CD14-positive monocyte (primary cell): ENCODE data around the gene SMPD3. TPM values are rescaled to one million over a fixed set of nuclear protein-coding genes. Genes with fewer than 3 reads are reported as not detected.

Source experiments
- DNase-seq, 3 donors: peaks; one replicate each; pipeline ENCODE4 v3.0.0-alpha.2; 2011 to 2022
- H2AFZ ChIP-seq: 2 replicates; pipeline ENCODE4 v1.6.0; 2012; ENCODE audit warnings: mild to moderate bottlenecking, low read depth, low read length, inconsistent platforms; ENCODE audit not compliant: insufficient read depth, poor library complexity, severe bottlenecking
- H3K27ac ChIP-seq, 2 donors: 1 replicate in 1 of 2; 2 replicates in 1 of 2; pipeline ENCODE4 v1.5.1; 2012 to 2013; ENCODE audit warnings: low read length in 2 of 2, control low read depth in 1 of 2, inconsistent platforms in 1 of 2, low read depth in 1 of 2, mild to moderate bottlenecking in 1 of 2
- H3K27me3 ChIP-seq, 2 donors: one replicate each; pipeline versions ENCODE4 v1.6.0 to v1.6.1; 2011 to 2013; ENCODE audit warnings: low read length in 2 of 2; ENCODE audit not compliant: control insufficient read depth in 2 of 2, insufficient read depth in 2 of 2
- H3K36me3 ChIP-seq, 2 donors: replicated peaks in 1 of 2; 1 replicate in 1 of 2; 2 replicates in 1 of 2; pipeline versions ENCODE4 v1.5.1 to v1.6.1; 2012 to 2013; ENCODE audit warnings: low read length in 2 of 2, control low read depth in 1 of 2, inconsistent platforms in 1 of 2, mild to moderate bottlenecking in 1 of 2; ENCODE audit not compliant: insufficient read depth in 2 of 2, control insufficient read depth in 1 of 2
- H3K4me1 ChIP-seq, 2 donors: 1 replicate in 1 of 2; 2 replicates in 1 of 2; pipeline versions ENCODE4 v1.5.1 to v1.6.1; 2012 to 2013; ENCODE audit warnings: low read length in 2 of 2, control low read depth in 1 of 2, inconsistent platforms in 1 of 2, mild to moderate bottlenecking in 1 of 2, moderate library complexity in 1 of 2; ENCODE audit not compliant: insufficient read depth in 2 of 2, control insufficient read depth in 1 of 2
- H3K4me2 ChIP-seq: replicated peaks from 2 replicates; pipeline ENCODE3; 2012; ENCODE audit warnings: low read length, moderate library complexity, mild to moderate bottlenecking; ENCODE audit not compliant: poor library complexity, severe bottlenecking; ENCODE audit errors: extremely low read depth
- H3K4me3 ChIP-seq, 3 experiments: fragments of 200-600 bp in 1 of 3; sonication (generic) in 1 of 3; replicated peaks in 1 of 3; 1 replicate in 2 of 3; 2 replicates in 1 of 3; pipeline ENCODE4 v1.5.1; 2011 to 2013; ENCODE audit warnings: low read length in 3 of 3, mild to moderate bottlenecking in 3 of 3, control low read depth in 2 of 3, low read depth in 2 of 3, inconsistent platforms in 1 of 3, moderate library complexity in 1 of 3
- H3K79me2 ChIP-seq: 2 replicates; pipeline ENCODE4 v1.6.0; 2012; ENCODE audit warnings: mild to moderate bottlenecking, control low read depth, inconsistent platforms, low read length, moderate library complexity; ENCODE audit not compliant: insufficient read depth
- H3K9ac ChIP-seq: 2 replicates; pipeline ENCODE4 v1.6.0; 2017; ENCODE audit warnings: low read length, mild to moderate bottlenecking; ENCODE audit not compliant: insufficient read depth, poor library complexity, severe bottlenecking
- H3K9me3 ChIP-seq, 2 donors: replicated peaks in 1 of 2; 1 replicate in 1 of 2; 2 replicates in 1 of 2; pipeline versions ENCODE4 v1.5.1 to v1.6.1; 2012 to 2013; ENCODE audit warnings: low read length in 2 of 2, control low read depth in 1 of 2; ENCODE audit not compliant: control insufficient read depth in 1 of 2, insufficient read depth in 1 of 2
- H4K20me1 ChIP-seq: 2 replicates; pipeline ENCODE4 v1.6.0; 2012; ENCODE audit warnings: mild to moderate bottlenecking, low read length, control low read depth, moderate library complexity; ENCODE audit not compliant: insufficient read depth
- H3K27ac Mint-ChIP-seq, 7 donors: one replicate each; pipeline ENCODE4 v1.8.0; 2020; ENCODE audit warnings: mild to moderate bottlenecking in 7 of 7, mixed read lengths in 7 of 7, moderate library complexity in 6 of 7, inconsistent platforms in 2 of 7
- H3K27me3 Mint-ChIP-seq, 3 donors: one replicate each; pipeline ENCODE4 v1.8.0; 2021 to 2022; ENCODE audit warnings: low read depth in 3 of 3, mild to moderate bottlenecking in 3 of 3, mixed read lengths in 3 of 3, moderate library complexity in 3 of 3, inconsistent platforms in 1 of 3
- H3K36me3 Mint-ChIP-seq, 2 donors: one replicate each; pipeline ENCODE4 v1.8.0; 2020; ENCODE audit warnings: mixed read lengths in 2 of 2, inconsistent platforms in 1 of 2, mild to moderate bottlenecking in 1 of 2
- H3K4me1 Mint-ChIP-seq: one replicate; pipeline ENCODE4 v1.8.0; 2020; ENCODE audit warnings: mild to moderate bottlenecking, mixed read lengths
- H3K4me3 Mint-ChIP-seq, 2 donors: one replicate each; pipeline ENCODE4 v1.8.0; 2020; ENCODE audit warnings: mild to moderate bottlenecking in 2 of 2, mixed read lengths in 2 of 2, moderate library complexity in 1 of 2
- H3K9me3 Mint-ChIP-seq, 7 donors: one replicate each; pipeline ENCODE4 v1.8.0; 2020 to 2022; ENCODE audit warnings: mixed read lengths in 7 of 7, mild to moderate bottlenecking in 6 of 7, moderate library complexity in 6 of 7, inconsistent platforms in 2 of 7
- WGBS: methylation state at CpG from one replicate; pipeline ENCODE4 v1.1.5; 2013; ENCODE audit warnings: missing lambda C conversion rate; ENCODE audit not compliant: insufficient coverage; 5-methylcytosine and 5-hydroxymethylcytosine counted together
- intact Hi-C, 2 donors: fragments of 100-400 bp; cut with micrococcal nuclease; formaldehyde crosslinking; loops; one replicate each; pipeline versions ENCODE4 v1.15.0 to v1.15.1; 2023
- polyA plus RNA-seq, 3 donors: library from polyadenylated mRNA; depleted of rRNA in 1 of 3; unstranded in 2 of 3; stranded (reverse) in 1 of 3; fragments of 300-500 nt in 2 of 3; fragments of >200 nt in 1 of 3; fragmentation: Illumina TruSeq in 2 of 3; gene quantifications; 1 replicate in 2 of 3; 2 replicates in 1 of 3; pipeline ENCODE4 v1.2.3, GENCODE V29; 2012 to 2021
- TF ChIP-seq, protein P1 (sequence below): fragments of 200-600 bp; IDR thresholded peaks from one replicate; pipeline ENCODE4 v1.8.0; 2022; ENCODE audit warnings: antibody characterized with exemption, mild to moderate bottlenecking

The SMPD3 gene
- polyA plus RNA-seq, 3 donors, result 0.40 to 1.1 (median 0.51) TPM

- no peaks in the 10 kb centered on the region for H3K27me3 ChIP-seq
- DNase-seq, result no peak
- Mint-ChIP-seq H3K9me3 (no peaks in the 10 kb centered on the region), H3K36me3 (no peaks in the 10 kb centered on the region), H3K4me1 (no peaks in the 10 kb centered on the region), H3K27ac (no peak overlapping the region), H3K27me3 (peaks cover 0 to 14% (median 2%) of the 10 kb centered on the region in 3 donors), H3K4me3 (no peak overlapping the region)
- no peak overlapping the region for H3K9ac ChIP-seq
- H4K20me1 ChIP-seq, result no peaks in the 10 kb centered on the region
- no peak overlapping the region for H3K27ac ChIP-seq
- no peaks in the 10 kb centered on the region for H3K79me2 ChIP-seq
- TF ChIP-seq, protein P1, sequence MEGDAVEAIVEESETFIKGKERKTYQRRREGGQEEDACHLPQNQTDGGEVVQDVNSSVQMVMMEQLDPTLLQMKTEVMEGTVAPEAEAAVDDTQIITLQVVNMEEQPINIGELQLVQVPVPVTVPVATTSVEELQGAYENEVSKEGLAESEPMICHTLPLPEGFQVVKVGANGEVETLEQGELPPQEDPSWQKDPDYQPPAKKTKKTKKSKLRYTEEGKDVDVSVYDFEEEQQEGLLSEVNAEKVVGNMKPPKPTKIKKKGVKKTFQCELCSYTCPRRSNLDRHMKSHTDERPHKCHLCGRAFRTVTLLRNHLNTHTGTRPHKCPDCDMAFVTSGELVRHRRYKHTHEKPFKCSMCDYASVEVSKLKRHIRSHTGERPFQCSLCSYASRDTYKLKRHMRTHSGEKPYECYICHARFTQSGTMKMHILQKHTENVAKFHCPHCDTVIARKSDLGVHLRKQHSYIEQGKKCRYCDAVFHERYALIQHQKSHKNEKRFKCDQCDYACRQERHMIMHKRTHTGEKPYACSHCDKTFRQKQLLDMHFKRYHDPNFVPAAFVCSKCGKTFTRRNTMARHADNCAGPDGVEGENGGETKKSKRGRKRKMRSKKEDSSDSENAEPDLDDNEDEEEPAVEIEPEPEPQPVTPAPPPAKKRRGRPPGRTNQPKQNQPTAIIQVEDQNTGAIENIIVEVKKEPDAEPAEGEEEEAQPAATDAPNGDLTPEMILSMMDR, result no peak
- no peak overlapping the region for H3K4me2 ChIP-seq
- H3K9me3 ChIP-seq, result no peaks in the 10 kb centered on the region
- intact Hi-C loops, result no loop called here
- H3K4me3 ChIP-seq, result no peak overlapping the region
- H3K4me1 ChIP-seq, result no peaks in the 10 kb centered on the region
- WGBS, result 100% methylated on average over 3 of the region's 3 CpGs
- H2AFZ ChIP-seq, result no peak overlapping the region
- no peaks in the 10 kb centered on the region for H3K36me3 ChIP-seq
These were observed 7.3 kb upstream of the SMPD3 start for GRCh38 chr16:68455631-68456030.

DNA sequence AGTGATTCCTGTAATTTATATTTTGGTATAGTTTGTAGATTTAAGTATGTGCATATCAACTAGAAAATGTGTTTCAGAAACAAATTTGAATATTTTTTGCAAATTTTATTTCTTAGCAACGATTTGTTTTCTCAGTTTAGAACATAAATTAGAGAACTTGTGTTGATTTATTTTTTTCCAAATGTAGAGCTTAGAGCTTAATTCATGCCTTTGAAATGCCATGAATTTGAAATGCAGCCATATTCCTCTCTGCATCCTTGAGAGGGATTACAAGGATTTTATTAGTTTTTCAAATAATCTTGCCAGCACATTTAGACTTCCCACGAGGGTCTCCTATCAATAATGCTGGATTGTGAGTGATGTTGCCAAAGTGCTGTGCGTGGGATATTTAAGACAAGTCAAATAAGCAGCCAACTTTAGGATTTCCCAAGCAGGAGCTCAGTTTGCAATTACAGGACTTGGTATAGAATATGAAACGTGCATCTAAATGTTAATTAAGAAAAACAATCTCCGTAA, 6.7 kb upstream of the SMPD3 start:
- no peak overlapping the region for H2AFZ ChIP-seq
- no peak overlapping the region for H3K9ac ChIP-seq
- no peaks in the 10 kb centered on the region for H3K79me2 ChIP-seq
- no peaks in the 10 kb centered on the region for H3K9me3 ChIP-seq
- DNase-seq, result no peak
- intact Hi-C loops, result no loop called here
- Mint-ChIP-seq H3K27ac (no peak overlapping the region), H3K4me3 (no peak overlapping the region), H3K9me3 (no peaks in the 10 kb centered on the region), H3K4me1 (no peaks in the 10 kb centered on the region), H3K36me3 (no peaks in the 10 kb centered on the region), H3K27me3 (peaks cover 0 to 18% (median 0%) of the 10 kb centered on the region in 3 donors)
- TF ChIP-seq, protein P1, result no peak
- no peaks in the 10 kb centered on the region for H3K27me3 ChIP-seq
- H4K20me1 ChIP-seq, result no peaks in the 10 kb centered on the region
- H3K27ac ChIP-seq, result no peak overlapping the region
- no peak overlapping the region for H3K4me2 ChIP-seq
- 100% methylated on average over 1 of the region's 5 CpGs for WGBS
- no peaks in the 10 kb centered on the region for H3K4me1 ChIP-seq
- H3K36me3 ChIP-seq, result no peaks in the 10 kb centered on the region
- H3K4me3 ChIP-seq, result no peak overlapping the region
